ENCODE data around the gene INPP4B. TPM values are rescaled to one million over a fixed set of nuclear protein-coding genes. Genes with fewer than 3 reads are reported as not detected.

INPP4B gene
- total and polyA plus RNA-seq, 2 donors (not counting 1 experiment from before 2014, with no cell fraction given) = 0.03 TPM; not detected in 1

- Mint-ChIP-seq H3K4me3 (no peak overlapping the region), H3K27me3 (no peaks in the 10 kb centered on the region), H3K4me1 (no peaks in the 10 kb centered on the region), H3K9me3 (ENCODE audit: insufficient read depth) (no peaks in the 10 kb centered on the region), H3K27ac (no peak overlapping the region)
- no peak for ATAC-seq (ENCODE audit: low read depth)
- Histone ChIP-seq H3K9ac (ENCODE audit: low read length) (no peak overlapping the region), H3K36me3 (replicated peaks in 1 of 2; ENCODE audit: control extremely low read depth in 1 of 2, control insufficient read depth in 1 of 2, extremely low read depth in 1 of 2, insufficient read depth in 2 of 2, low read length in 1 of 2) (no peaks in the 10 kb centered on the region), H3K27me3 (replicated peaks in 1 of 4; ENCODE audit: control extremely low read depth in 1 of 4, control insufficient read depth in 3 of 4, insufficient read depth in 4 of 4, low read length in 3 of 4) (no peaks in the 10 kb centered on the region), H3K9me3 (ENCODE audit: control extremely low read depth in 1 of 3, control insufficient read depth in 2 of 3, insufficient read depth in 1 of 3, low read length in 2 of 3) (no peaks in the 10 kb centered on the region), H2AFZ (ENCODE audit: insufficient read depth, low read depth, low read length, poor library complexity, severe bottlenecking) (no peak overlapping the region), H3K79me2 (ENCODE audit: control insufficient read depth, insufficient read depth, low read length) (no peaks in the 10 kb centered on the region), H3K27ac (ENCODE audit: low read length in 2 of 2) (no peak overlapping the region), H3K4me1 (ENCODE audit: control insufficient read depth in 2 of 2, insufficient read depth in 2 of 2, low read length in 2 of 2) (no peaks in the 10 kb centered on the region), H4K20me1 (ENCODE audit: control insufficient read depth, insufficient read depth, low read length, poor library complexity, severe bottlenecking) (no peaks in the 10 kb centered on the region), H3K4me3 (ENCODE audit: control extremely low read depth in 1 of 5, extremely low read depth in 1 of 5, insufficient read depth in 1 of 5, low read depth in 2 of 5, low read length in 4 of 5) (no peak overlapping the region), H3K4me2 (replicated peaks; ENCODE audit: low read depth, low read length, poor library complexity, severe bottlenecking) (no peak overlapping the region)
- no CpG with 5 or more reads among the region's 1 CpG for WGBS (ENCODE audit: insufficient coverage)
- intact Hi-C loops (cut with micrococcal nuclease) = no loop called here
- ChIA-PET CTCF (no interaction called here), POLR2A (no interaction called here)
- TF ChIP-seq CTCF (IDR thresholded peaks at IDR 0.05) = no peak
- no peak for TF ChIP-seq EZH2 (IDR thresholded peaks at IDR 0.05; ENCODE audit: borderline replicate concordance, insufficient read depth, low read depth, low read length, poor library complexity, severe bottlenecking)
- DNase-seq = no peak
These were observed 449.8 kb downstream of the INPP4B start for GRCh38 chr4:142396279-142396678.

- Histone ChIP-seq H3K9me3 (ENCODE audit: control extremely low read depth in 1 of 3, control insufficient read depth in 2 of 3, insufficient read depth in 1 of 3, low read length in 2 of 3) (no peaks in the 10 kb centered on the region), H4K20me1 (ENCODE audit: control insufficient read depth, insufficient read depth, low read length, poor library complexity, severe bottlenecking) (no peaks in the 10 kb centered on the region), H3K27ac (ENCODE audit: low read length in 2 of 2) (no peak overlapping the region), H3K27me3 (replicated peaks in 1 of 4; ENCODE audit: control extremely low read depth in 1 of 4, control insufficient read depth in 3 of 4, insufficient read depth in 4 of 4, low read length in 3 of 4) (no peaks in the 10 kb centered on the region), H3K9ac (ENCODE audit: low read length) (no peak overlapping the region), H3K36me3 (replicated peaks in 1 of 2; ENCODE audit: control extremely low read depth in 1 of 2, control insufficient read depth in 1 of 2, extremely low read depth in 1 of 2, insufficient read depth in 2 of 2, low read length in 1 of 2) (no peaks in the 10 kb centered on the region), H3K4me3 (ENCODE audit: control extremely low read depth in 1 of 5, extremely low read depth in 1 of 5, insufficient read depth in 1 of 5, low read depth in 2 of 5, low read length in 4 of 5) (no peak overlapping the region), H3K4me2 (replicated peaks; ENCODE audit: low read depth, low read length, poor library complexity, severe bottlenecking) (no peak overlapping the region), H3K4me1 (ENCODE audit: control insufficient read depth in 2 of 2, insufficient read depth in 2 of 2, low read length in 2 of 2) (no peaks in the 10 kb centered on the region), H3K79me2 (ENCODE audit: control insufficient read depth, insufficient read depth, low read length) (no peaks in the 10 kb centered on the region), H2AFZ (ENCODE audit: insufficient read depth, low read depth, low read length, poor library complexity, severe bottlenecking) (no peak overlapping the region)
- CTCF ChIA-PET = no interaction called here
- intact Hi-C loops (cut with micrococcal nuclease) = no loop called here
- no peaks in the 10 kb centered on the region for H3K27me3 Mint-ChIP-seq
- DNase-seq (no peak), ATAC-seq (ENCODE audit: low read depth) (no peak)
- TF ChIP-seq EZH2 (IDR thresholded peaks at IDR 0.05; ENCODE audit: borderline replicate concordance, insufficient read depth, low read depth, low read length, poor library complexity, severe bottlenecking) (no peak), CTCF (IDR thresholded peaks at IDR 0.05) (no peak)
- POLR2A ChIA-PET = no interaction called here
- 100% methylated on average over 1 of the region's 4 CpGs for WGBS (ENCODE audit: insufficient coverage)
- H3K4me1 Mint-ChIP-seq = no peaks in the 10 kb centered on the region
- no peak overlapping the region for H3K27ac Mint-ChIP-seq
- no peak overlapping the region for H3K4me3 Mint-ChIP-seq
- H3K9me3 Mint-ChIP-seq (ENCODE audit: insufficient read depth) = no peaks in the 10 kb centered on the region
These were observed 453.0 kb downstream of the INPP4B start for GRCh38 chr4:142393127-142393526.

All from B cell (primary cell).